GM20431 (cell line): ENCODE data around the gene BRWD1.

Source experiments
- in situ Hi-C: fragments of 300-500 bp; cut with MseI, MboI; formaldehyde crosslinking; loops from one replicate; pipeline ENCODE4 v1.15.0; 2020; ENCODE audit warnings: low sequenced_read_pairs; ENCODE audit not compliant: unreplicated experiment

Gene BRWD1

GRCh38 chr21:39332175-39332574 is 18.7 kb upstream of the BRWD1 start:
- in situ Hi-C loops = no loop called here

DNA sequence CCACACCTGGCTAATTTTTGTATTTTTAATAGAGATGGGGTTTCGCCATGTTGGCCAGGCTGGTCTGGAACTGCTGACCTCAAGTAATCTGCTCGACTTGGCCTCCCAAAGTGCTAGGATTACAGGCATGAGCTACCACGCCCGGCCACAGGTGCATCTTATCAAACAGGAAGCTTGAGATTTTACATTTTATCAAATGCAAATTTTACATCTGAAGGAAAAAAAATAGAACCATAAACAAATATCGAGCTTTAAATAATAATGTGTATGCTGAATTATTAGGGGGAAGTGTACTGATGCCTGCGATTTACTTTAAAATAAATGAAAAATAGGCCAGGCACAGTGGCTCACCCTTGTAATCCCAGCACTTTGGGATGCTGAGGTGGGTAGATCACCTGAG is 16.6 kb upstream of the BRWD1 start:
- in situ Hi-C loops = no loop called here

- in situ Hi-C loops = no loop called here
Measured at GRCh38 chr21:39327727-39328126, 14.3 kb upstream of the BRWD1 start.

GRCh38 chr21:39326607-39327307 is 13.3 kb upstream of the BRWD1 start:
- in situ Hi-C loops = no loop called here

DNA sequence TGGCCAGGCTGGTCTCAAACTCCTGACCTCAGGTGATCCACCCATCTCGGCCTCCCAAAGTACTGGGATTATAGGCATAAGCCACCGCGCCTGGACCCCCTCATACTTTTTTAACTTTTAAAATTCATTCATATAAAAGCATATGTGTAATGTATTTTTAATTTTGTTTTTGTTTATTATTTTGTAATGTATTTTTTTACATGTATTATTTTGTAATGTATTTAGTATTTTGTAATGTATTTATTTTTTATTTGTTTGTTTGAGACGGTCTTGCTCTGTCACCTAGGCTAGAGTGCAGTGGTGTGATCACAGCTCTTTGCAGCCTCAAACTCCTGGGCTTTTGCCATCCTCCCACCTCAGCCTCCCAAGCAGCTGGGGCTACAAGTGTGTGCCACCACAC is 12.0 kb upstream of the BRWD1 start:
- in situ Hi-C loops = no loop called here

DNA sequence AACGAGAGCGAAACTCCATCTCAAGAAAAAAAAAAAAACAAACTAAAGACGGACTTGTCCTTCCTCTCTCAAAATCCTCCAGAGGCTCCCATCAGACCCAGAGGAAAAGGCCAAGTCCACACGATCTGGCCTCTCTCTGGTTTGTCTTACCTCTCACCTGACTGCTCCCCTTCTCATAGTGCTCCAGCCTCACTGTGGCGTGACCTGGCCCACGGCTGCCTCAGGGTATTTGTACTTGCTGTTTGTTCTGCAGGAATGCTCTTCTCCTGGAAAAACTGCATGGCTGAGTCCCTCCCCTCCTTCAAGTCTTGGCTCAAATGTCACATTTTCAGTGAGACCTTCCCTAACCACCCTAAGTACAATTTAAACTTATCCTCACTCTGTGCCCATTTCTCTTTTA is 8.0 kb upstream of the BRWD1 start:
- in situ Hi-C loops = no loop called here

DNA sequence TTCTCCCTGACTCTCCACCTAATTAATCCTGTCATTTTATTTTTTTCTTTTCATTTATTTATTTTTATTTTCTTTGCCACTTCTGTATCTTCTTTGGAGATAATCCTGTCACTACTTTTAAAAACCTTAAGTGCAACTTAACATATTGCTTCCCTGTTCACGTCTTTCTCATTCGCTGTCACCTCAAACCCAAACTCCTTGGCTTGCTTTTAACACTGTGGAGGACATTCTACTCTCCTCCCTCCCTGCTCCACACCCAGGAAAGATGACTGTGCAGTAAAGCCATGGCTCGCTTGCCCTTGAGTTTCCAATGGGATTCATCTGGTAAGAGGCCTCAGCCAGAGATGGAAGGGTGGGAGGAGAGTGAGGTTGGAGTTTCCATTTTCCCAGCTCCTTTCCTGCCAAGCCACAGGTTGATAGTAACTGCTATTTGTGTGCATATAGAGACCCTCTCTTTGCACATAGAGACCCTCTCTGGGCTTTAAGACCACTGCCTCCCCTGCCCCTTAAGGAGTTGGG is 6.4 kb upstream of the BRWD1 start:
- in situ Hi-C loops = no loop called here

DNA sequence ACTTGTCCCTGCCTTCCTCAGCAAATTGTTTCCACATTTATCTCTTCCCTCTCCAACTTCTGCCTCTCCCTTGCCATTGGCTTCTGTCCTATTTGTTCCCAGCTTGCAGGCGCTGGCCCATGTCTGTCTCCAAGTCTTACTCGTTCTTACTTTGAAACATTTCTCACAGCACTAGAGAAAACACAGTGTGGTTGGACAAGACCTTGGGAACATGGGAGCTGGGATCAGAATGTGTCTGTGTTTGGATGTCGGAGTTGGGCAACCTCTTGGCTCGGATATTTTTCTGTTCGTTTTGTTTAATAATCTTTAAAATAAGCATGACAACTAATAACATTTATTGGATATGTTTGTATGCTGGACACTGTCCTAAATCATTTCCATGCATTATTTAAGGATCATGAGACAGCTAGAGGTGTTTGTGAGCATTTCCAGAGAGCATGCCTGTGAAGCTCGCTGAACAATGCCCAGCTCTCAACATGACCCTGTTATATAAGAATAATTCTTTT is 5.9 kb upstream of the BRWD1 start:
- in situ Hi-C loops = no loop called here

- in situ Hi-C loops = no loop called here
Measured at GRCh38 chr21:39318091-39318959, 4.9 kb upstream of the BRWD1 start.

- in situ Hi-C loops = no loop called here
Measured at GRCh38 chr21:39317134-39318090, 4.0 kb upstream of the BRWD1 start.

DNA sequence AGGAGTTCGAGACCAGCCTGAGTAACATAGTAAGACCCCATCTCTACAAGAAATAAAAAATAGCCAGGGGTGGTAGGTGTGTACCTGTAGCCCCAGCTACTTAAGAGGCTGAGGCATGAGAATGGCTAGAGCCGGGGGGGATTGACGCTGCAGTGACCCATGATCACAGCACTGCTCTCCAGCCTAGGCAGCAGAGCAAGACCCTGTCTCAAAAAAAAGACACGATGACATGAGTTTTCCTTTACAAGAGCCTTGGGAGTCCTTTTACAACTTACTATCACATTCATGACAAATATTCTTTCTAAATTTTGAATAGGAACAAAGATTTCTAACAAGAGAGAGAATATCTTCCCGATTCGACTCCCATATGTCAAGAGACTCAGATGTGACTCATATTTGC is 3.3 kb upstream of the BRWD1 start:
- in situ Hi-C loops = no loop called here

- in situ Hi-C loops = no loop called here
Measured at GRCh38 chr21:39315603-39316445, 2.4 kb upstream of the BRWD1 start.

- in situ Hi-C loops = no loop called here
Measured at GRCh38 chr21:39314143-39315027, 953 bp upstream of the BRWD1 start.

DNA sequence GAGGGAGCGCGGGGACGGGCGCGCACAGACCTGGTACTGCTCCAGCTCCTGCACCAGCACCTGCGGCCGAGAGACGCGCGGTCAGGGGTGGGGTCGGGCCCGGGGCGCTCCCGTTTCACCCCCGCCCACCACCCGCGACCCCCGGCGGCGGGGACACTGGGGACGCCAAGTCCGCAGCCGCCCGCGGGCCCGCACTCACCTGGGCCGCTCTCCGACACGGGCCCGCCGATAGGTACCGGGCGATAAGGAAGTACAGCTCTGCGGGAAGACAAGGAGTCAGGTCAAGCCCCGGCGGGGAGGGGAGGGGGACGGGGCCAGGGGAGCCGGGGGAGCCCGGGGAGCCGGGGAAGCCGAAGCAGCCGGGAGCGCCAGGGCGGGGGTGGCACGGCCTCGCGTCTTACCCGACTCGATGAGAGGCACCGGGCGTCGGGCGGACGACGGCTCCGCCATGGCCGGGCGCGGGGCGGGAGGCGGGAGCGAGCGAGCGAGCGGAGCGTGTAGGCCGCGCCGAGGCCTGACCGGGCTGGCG is 326 bp downstream of the BRWD1 start:
- in situ Hi-C loops = no loop called here

GRCh38 chr21:39312112-39313041 is 1.1 kb downstream of the BRWD1 start:
- in situ Hi-C loops = no loop called here

DNA sequence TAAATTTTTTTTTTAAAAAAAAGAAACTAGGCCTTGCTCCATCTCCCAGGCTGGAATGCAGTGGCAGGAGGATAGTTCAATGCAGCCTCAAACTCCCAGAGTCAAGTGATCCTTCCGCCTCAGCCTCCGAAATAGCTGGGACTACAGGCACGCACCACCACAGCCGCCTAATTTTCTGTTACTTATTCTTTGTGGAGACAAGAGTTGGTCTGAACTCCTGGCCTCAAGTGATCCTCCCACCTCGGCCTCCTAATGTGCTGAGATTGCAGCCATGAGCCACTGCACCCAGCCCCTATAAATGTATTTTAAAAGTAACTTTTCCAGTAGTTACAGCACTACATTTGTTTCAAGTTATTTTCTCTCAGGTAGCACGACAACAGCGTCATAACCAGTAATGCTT is 2.3 kb downstream of the BRWD1 start:
- in situ Hi-C loops = no loop called here

GRCh38 chr21:39307466-39307865 is 6.0 kb downstream of the BRWD1 start:
- in situ Hi-C loops = no loop called here
